Central memory CD8-positive, alpha-beta T cell (primary cell): ENCODE data around the gene KCNJ11.

Experiments
- ATAC-seq: fragments of 150-1000 bp; cut with Tn5 transposase; replicated peaks from 2 replicates; pipeline ENCODE4 v1.10.0; 2022; ENCODE audit warnings: mild to moderate bottlenecking, moderate FRiP score, moderate number of reproducible peaks; ENCODE audit not compliant: poor library complexity, severe bottlenecking; ENCODE audit errors: extremely low read depth
- DNase-seq, 2 donors: peaks; one replicate each; pipeline ENCODE4 v3.0.0; 2021; ENCODE audit warnings: low spot score in 2 of 2
- H3K27ac Mint-ChIP-seq: one replicate; pipeline ENCODE4 v1.8.0; 2022; ENCODE audit warnings: low read depth, mild to moderate bottlenecking, moderate library complexity, mixed read lengths
- H3K27me3 Mint-ChIP-seq: one replicate; pipeline ENCODE4 v1.8.0; 2022; ENCODE audit warnings: mixed read lengths
- H3K36me3 Mint-ChIP-seq: one replicate; pipeline ENCODE4 v1.8.0; 2022; ENCODE audit warnings: mild to moderate bottlenecking, moderate library complexity, mixed read lengths; ENCODE audit not compliant: insufficient read depth
- H3K4me1 Mint-ChIP-seq: one replicate; pipeline ENCODE4 v1.8.0; 2022; ENCODE audit warnings: mixed read lengths
- H3K4me3 Mint-ChIP-seq: one replicate; pipeline ENCODE4 v1.8.0; 2022; ENCODE audit warnings: mild to moderate bottlenecking, moderate library complexity, mixed read lengths
- H3K9me3 Mint-ChIP-seq: one replicate; pipeline ENCODE4 v1.8.0; 2022; ENCODE audit warnings: mixed read lengths

KCNJ11 gene

DNA sequence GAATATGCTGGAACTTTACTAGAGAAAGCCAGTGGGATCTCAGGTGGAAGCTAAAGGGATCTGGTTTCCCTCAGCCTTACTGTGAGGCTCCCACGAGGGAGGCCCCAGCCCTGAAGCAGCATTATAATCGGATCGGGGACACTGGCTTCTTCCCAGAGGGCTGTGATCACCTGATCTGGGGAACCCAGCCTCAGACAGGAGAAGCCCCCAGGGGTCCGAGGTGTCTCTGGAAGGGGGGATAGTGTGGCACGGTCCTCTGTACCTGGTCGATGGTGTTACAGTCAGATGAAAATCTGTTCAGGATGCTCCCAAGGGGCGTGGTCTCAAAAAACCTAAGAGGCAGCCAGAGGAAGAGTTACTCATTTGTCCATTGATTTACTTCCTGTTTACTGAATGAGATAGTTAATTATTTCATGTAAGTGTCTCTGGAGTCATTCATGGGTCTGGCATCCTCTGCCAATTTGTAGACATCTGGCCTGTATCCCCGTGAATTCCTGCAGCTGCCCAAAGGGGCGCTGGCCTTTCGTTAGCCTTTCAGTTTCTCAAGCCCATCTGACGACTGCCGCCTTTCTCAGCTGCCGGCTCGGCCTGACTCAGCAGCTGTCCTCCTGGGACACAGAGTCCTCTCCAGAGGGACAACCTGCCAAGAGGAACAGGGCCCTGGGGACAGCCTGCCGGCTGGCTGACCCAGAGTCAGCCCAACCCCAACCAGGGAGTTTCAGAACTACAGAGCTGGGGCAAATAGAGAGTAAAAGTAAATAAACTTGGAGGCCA, 17.0 kb upstream of the KCNJ11 start:
- Mint-ChIP-seq H3K4me3 (no peak overlapping the region), H3K4me1 (no peaks in the 10 kb centered on the region), H3K36me3 (peaks cover 1% of the 10 kb centered on the region), H3K27ac (no peak overlapping the region), H3K9me3 (no peaks in the 10 kb centered on the region), H3K27me3 (no peaks in the 10 kb centered on the region)
- no peak for ATAC-seq
- no peak for DNase-seq

DNA sequence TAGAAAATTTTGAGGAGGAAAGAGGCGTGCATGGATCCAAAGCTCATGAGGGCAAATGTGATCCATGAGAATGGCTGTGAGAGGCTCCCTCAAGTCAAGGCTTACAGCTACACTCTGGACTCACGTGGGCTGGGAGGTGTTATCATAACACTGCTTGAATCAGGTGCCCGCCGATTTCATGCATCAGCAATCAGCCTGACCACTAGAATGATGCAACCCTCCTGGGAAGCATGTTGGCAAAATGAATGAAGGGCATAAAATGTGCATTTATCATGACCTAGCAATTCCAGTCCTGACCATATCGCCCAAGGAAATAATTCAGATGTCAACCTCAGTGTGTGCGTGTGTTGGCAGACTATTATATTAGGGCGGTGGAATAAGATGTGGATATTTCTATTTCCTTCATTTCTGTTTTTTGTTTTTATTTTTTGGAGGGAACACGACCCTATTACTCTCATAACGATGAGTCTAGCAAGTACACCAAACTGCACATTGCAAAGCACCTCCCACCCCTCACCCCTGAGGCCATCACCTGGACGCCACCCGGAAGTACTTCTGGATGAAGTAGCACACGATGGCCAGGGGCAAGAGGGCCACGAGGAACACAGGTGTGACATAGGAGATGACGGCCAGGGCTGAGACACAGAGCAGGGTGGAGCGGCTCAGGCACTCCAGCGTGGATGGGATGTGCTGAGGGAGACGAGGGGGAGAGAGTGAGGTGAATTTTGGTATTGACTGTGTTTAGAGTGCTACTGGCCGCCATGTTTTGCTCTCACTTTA, 15.7 kb upstream of the KCNJ11 start:
- Mint-ChIP-seq H3K27ac (no peak overlapping the region), H3K36me3 (peaks cover under 1% of the 10 kb centered on the region), H3K4me3 (no peak overlapping the region), H3K4me1 (no peaks in the 10 kb centered on the region), H3K27me3 (peaks cover 5% of the 10 kb centered on the region), H3K9me3 (no peaks in the 10 kb centered on the region)
- ATAC-seq (no peak), DNase-seq (no peak)

DNA sequence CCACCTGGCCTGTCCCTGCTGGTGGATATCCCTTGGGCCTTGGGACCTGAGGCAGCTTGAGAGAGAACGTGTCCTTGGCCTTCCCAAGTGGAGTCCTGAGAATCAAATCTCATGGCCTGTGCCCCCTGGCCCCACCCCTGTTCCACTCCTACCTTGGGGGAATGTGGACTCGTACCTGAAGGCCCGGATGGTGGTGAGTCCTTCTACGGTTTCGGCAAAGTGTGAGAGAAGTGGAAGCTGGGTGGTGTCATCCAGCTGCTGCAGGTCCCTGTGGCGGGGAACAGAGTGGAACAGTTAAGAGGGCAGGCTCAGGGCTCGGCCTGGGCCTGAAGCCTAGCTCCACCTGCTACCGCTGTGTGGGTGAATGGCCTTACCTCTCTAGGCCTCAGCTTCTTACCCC, 14.0 kb upstream of the KCNJ11 start:
- no peaks in the 10 kb centered on the region for H3K4me1 Mint-ChIP-seq
- ATAC-seq (no peak), DNase-seq (no peak)

DNA sequence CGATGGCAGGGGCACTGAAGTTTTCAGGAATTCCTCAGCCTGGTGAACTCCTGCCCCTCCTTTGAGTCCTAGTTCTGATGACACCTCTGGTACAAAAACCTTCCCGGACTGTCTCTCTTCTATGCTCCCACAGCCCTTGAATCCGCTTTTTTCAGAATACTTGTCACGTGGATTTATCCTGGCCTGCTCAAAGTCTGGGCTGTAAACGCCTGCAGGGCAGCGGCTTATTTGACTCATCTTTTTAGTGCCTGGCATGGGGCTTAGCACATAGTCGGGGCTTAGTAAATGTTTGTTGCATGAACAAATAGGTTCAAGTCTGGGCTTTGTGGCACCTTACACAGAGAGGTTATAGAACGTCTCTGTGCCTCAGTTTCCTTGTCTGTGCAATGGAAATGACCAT, 13.4 kb upstream of the KCNJ11 start:
- Mint-ChIP-seq H3K4me1 (no peaks in the 10 kb centered on the region), H3K27ac (no peak overlapping the region), H3K9me3 (no peaks in the 10 kb centered on the region), H3K27me3 (peaks cover 10% of the 10 kb centered on the region), H3K4me3 (no peak overlapping the region), H3K36me3 (peaks cover 1% of the 10 kb centered on the region)
- no peak for DNase-seq
- ATAC-seq: no peak

More for the DNA sequence above, 14.0 kb upstream of the KCNJ11 start:
- Mint-ChIP-seq H3K9me3 (no peaks in the 10 kb centered on the region), H3K27ac (no peak overlapping the region), H3K36me3 (peaks cover 1% of the 10 kb centered on the region), H3K4me3 (no peak overlapping the region), H3K27me3 (peaks cover 10% of the 10 kb centered on the region)

DNA sequence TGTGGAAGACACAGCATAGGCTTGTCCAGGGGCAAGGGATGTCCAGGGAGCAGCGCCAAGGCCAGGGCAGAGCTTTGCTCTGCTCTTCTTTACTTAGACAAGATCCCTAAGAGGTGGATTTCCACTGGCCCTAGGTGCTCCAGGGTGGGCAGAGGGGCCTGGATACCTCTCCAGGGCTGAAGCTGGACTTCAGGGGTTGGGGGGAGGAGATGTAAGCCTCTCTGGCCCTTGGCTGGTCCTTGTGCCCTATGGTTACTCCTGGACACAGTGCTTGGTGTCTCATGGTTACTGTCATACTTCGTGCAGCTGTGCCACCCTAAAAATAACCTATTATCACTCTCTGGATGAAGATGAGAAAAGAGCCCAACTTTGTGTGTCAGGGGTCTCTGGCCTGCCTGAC, 12.9 kb upstream of the KCNJ11 start:
- ATAC-seq (no peak), DNase-seq (no peak)
- peaks cover 1% of the 10 kb centered on the region for H3K36me3 Mint-ChIP-seq
- no peak overlapping the region for H3K27ac Mint-ChIP-seq
- H3K9me3 Mint-ChIP-seq: no peaks in the 10 kb centered on the region
- peaks cover 10% of the 10 kb centered on the region for H3K27me3 Mint-ChIP-seq
- H3K4me1 Mint-ChIP-seq: no peaks in the 10 kb centered on the region
- no peak overlapping the region for H3K4me3 Mint-ChIP-seq

DNA sequence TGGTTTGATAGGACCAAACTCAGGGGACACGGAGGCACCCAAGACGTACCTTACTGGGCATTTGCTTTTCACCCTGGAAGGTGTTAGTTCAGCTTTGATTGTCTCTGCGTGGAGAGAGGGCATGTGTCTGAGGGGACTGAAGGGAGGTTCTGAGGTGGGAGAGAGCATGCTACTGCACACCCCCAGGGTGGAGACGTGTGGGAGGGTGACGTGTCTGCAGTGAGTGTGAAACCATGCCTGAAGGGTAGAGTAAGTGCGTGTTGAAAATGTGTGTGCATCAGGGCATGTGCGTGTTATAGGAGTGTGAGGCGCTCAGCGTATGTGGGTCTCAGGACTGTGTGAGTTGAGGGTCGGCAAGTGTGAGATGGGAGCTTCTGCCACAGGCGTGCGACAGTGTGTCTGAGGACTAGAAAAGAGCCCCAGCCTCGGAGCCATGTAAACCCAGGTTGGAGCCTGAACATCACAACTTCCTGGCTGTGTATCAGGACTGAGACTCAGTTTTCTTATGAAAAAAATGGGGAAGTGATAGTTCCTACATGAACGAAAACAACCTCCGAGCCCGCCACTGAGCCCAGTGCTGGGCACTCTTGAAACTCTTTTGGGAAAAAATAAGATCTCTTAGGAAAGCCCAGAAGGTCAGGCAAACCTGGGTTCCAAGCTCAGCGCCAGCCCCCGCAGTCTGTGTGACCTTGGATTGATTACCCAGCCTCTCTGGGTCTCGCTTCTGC, 11.8 kb upstream of the KCNJ11 start:
- H3K27me3 Mint-ChIP-seq: peaks cover 10% of the 10 kb centered on the region
- H3K4me1 Mint-ChIP-seq: no peaks in the 10 kb centered on the region
- no peak for DNase-seq
- H3K27ac Mint-ChIP-seq: no peak overlapping the region
- peaks cover 1% of the 10 kb centered on the region for H3K36me3 Mint-ChIP-seq
- no peaks in the 10 kb centered on the region for H3K9me3 Mint-ChIP-seq
- no peak for ATAC-seq
- no peak overlapping the region for H3K4me3 Mint-ChIP-seq

DNA sequence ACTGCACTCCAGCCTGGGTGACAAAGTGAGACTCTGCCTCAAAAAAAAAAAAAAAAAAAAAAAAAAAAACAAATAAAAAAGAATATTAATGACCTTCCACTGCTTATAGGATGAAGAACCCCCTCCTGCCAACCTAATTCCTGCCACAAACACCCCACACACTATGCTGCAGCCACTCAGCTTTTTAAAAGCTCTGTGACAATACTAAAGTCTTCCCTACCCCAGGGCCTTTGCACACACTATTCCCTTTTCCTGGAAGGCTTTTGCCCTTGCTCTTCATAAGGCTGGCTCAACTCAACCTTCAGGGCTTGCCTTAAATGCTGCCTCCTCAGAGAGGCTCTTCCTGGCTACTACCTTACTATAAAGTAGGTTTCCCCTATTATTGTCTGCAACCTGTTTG, 10.8 kb upstream of the KCNJ11 start:
- Mint-ChIP-seq H3K27ac (no peak overlapping the region), H3K4me3 (no peak overlapping the region), H3K27me3 (peaks cover 10% of the 10 kb centered on the region), H3K36me3 (peaks cover 1% of the 10 kb centered on the region), H3K9me3 (no peaks in the 10 kb centered on the region), H3K4me1 (no peaks in the 10 kb centered on the region)
- ATAC-seq (no peak), DNase-seq (no peak)

DNA sequence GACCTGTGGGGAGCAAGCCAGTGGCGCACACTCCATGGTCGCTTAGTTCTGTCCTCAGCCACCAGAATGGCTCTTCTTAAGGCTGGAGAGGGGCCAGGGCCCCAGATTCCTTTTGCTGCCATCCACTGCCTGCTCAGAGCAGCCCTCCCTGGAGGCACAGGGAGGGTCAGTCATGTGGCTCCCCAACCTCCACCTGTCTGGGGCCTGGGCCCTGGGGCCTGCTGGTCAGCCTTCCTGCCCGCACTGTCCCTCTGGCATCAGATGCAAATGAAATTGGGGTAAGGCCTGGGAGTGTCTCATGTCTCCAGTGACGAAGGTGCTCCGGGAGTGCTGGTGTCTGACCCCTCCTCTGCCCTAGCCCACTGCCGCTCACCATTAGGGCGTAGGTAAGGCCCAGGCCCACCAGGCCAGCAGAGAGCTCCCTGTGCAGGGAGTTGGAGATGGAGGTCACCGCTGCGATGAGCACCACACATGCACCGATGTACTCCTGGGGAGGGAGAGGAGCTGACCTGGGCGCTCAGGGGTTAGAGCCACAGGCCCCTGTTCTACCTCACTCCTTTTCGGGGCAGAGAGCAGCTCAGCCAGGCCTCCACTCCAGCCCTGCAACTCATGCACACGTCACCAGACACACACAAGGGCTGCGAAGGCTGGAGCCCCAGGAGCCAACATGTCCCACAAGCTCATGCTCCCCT, 9.0 kb upstream of the KCNJ11 start:
- H3K36me3 Mint-ChIP-seq: peaks cover 1% of the 10 kb centered on the region
- H3K9me3 Mint-ChIP-seq: no peaks in the 10 kb centered on the region
- H3K4me3 Mint-ChIP-seq: no peak overlapping the region
- no peak overlapping the region for H3K27ac Mint-ChIP-seq
- no peak for DNase-seq
- ATAC-seq: no peak
- peaks cover 10% of the 10 kb centered on the region for H3K27me3 Mint-ChIP-seq
- H3K4me1 Mint-ChIP-seq: no peaks in the 10 kb centered on the region

DNA sequence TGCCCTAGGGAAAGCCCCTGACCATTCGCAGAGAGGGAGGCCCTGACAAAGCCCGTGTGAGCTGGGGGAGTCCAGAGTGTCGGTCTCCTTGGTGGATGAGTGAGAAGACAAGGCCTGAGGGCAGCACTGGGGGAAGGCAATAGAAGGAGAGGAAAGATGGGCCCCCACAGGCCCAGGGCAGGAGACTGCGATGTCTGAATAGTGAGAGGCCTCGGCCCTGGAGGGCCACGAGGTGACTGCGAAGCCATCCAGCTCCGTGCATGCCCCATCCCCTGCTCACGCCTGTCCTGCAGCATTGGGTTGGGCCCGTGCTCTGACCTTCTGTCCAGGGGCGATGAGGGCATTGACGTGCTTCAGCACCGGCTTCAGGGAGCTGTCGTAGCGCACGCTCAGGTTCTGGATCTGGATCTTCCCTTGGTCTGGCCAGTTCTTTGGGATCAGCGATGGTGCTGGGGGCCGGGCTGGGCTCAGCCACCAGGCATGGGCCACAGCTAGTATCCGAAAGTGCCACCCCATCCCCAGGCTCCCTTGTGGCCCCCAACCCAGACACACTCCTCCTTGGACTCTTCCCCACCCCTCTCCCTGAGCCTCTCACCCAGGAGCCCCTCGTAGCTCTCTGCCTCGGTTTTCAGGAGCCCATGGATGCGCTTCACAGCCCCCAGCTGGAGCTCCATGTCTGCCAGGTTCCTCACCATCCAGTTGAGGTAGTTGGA, 8.3 kb upstream of the KCNJ11 start:
- Mint-ChIP-seq H3K27ac (no peak overlapping the region), H3K4me3 (no peak overlapping the region), H3K27me3 (peaks cover 10% of the 10 kb centered on the region), H3K9me3 (no peaks in the 10 kb centered on the region), H3K4me1 (no peaks in the 10 kb centered on the region), H3K36me3 (peaks cover 1% of the 10 kb centered on the region)
- DNase-seq: no peak
- ATAC-seq: no peak

DNA sequence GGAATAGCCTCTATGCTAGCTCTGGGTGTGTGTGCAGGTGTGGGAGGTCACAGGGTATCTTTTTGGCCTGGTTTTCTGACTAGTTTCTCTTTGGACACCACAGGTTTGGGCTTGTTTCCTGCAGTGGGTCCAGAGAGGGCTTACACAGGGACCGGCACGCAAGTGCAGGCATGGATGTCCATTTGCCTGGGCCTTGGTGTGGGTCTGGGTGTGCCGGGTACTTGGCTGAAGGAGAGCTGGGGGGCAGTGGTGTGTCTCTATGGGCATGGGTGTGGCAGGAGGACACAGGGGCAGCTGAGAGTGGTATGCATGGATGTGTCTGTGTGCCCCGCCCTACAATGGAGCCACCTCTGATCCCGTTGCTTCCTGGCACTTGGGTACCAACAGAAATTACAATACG, 7.5 kb upstream of the KCNJ11 start:
- Mint-ChIP-seq H3K27ac (no peak overlapping the region), H3K4me1 (no peaks in the 10 kb centered on the region), H3K9me3 (no peaks in the 10 kb centered on the region), H3K27me3 (peaks cover 10% of the 10 kb centered on the region), H3K36me3 (peaks cover 1% of the 10 kb centered on the region), H3K4me3 (no peak overlapping the region)
- DNase-seq (no peak), ATAC-seq (no peak)

DNA sequence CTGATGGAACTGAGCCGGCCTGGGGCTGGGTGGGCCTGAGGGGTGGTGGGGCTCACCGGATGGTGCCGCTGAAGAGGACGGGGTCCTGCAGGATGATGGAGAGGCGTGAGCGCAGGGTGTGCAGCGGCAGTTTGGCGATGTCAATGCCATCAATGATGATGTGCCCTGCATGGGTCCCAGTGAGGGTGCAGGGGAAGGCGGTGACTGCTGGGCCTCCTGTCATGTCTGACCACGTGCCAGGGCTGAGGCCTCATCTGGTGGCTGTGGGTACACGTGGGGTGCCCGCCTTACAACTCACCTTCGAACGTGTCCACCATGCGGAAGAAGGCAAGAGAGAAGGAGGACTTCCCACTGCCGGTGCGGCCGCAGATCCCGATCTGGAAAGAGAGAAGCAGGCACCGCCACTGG, 7.1 kb upstream of the KCNJ11 start:
- Mint-ChIP-seq H3K27me3 (peaks cover 10% of the 10 kb centered on the region), H3K27ac (no peak overlapping the region), H3K9me3 (no peaks in the 10 kb centered on the region), H3K4me3 (no peak overlapping the region), H3K4me1 (no peaks in the 10 kb centered on the region), H3K36me3 (peaks cover 1% of the 10 kb centered on the region)
- no peak for ATAC-seq
- no peak for DNase-seq
